IMR-90 (cell line): ENCODE results near the gene TOX3. TPM values are rescaled to one million over a fixed set of nuclear protein-coding genes. Genes with fewer than 3 reads are reported as not detected.

Source experiments
- ATAC-seq: fragments of 200-7000 bp; cut with Tn5 transposase; 2 replicates; pipeline ENCODE4 v1.9.1; 2020; ENCODE audit warnings: low read depth, mild to moderate bottlenecking, moderate library complexity
- BruUV-seq: library from RNA; stranded (reverse); fragments of 400-500 nt; replicated peaks from 2 replicates; lab custom pipeline; 2021; lab: Mats Ljungman, UMichigan
- CTCF ChIA-PET: fragments of 300-600 bp; formaldehyde crosslinking; extraction: SDS; loops from one replicate; lab custom pipeline; 2021; ENCODE audit warnings: antibody characterized with exemption; lab: Yijun Ruan, JAX
- POLR2A ChIA-PET: fragments of 300-600 bp; sonication (Branson Sonifier 250); formaldehyde crosslinking; loops from one replicate; lab custom pipeline; 2022; ENCODE audit warnings: antibody characterized with exemption; ENCODE audit not compliant: unreplicated experiment; lab: Charles Lee
- DNase-seq: peaks from one replicate; pipeline ENCODE4 v3.0.0; 2013
- H2AFZ ChIP-seq: replicated peaks from 2 replicates; pipeline ENCODE3; 2013; ENCODE audit warnings: low read length, mild to moderate bottlenecking; ENCODE audit not compliant: poor library complexity
- H2AK5ac ChIP-seq: 2 replicates; pipeline ENCODE4 v1.6.1; 2013; ENCODE audit warnings: low read depth, low read length, inconsistent platforms
- H2AK9ac ChIP-seq: replicated peaks from 2 replicates; pipeline ENCODE3; 2013; ENCODE audit warnings: mild to moderate bottlenecking, low read depth, low read length, moderate library complexity; ENCODE audit not compliant: poor library complexity
- H2BK120ac ChIP-seq: 2 replicates; pipeline ENCODE4 v1.6.1; 2013; ENCODE audit warnings: low read depth, low read length, inconsistent platforms
- H2BK15ac ChIP-seq: 3 replicates; pipeline ENCODE4 v1.6.1; 2013; ENCODE audit warnings: low read depth, low read length, inconsistent platforms
- H2BK20ac ChIP-seq: 2 replicates; pipeline ENCODE4 v1.6.1; 2013; ENCODE audit warnings: low read depth, mild to moderate bottlenecking, inconsistent platforms, low read length, moderate library complexity
- H2BK5ac ChIP-seq: 2 replicates; pipeline ENCODE4 v1.6.1; 2013; ENCODE audit warnings: mild to moderate bottlenecking, low read depth, low read length, inconsistent platforms; ENCODE audit not compliant: poor library complexity, severe bottlenecking
- H3K14ac ChIP-seq: replicated peaks from 2 replicates; pipeline ENCODE4 v1.6.1; 2013; ENCODE audit warnings: low read depth, low read length, inconsistent platforms
- H3K18ac ChIP-seq: 2 replicates; pipeline ENCODE4 v1.6.1; 2013; ENCODE audit warnings: low read depth, low read length, control low read depth
- H3K23ac ChIP-seq: 2 replicates; pipeline ENCODE4 v1.6.1; 2013; ENCODE audit warnings: low read depth, low read length, inconsistent platforms
- H3K27ac ChIP-seq: 2 replicates; pipeline ENCODE4 v1.5.1; 2013; ENCODE audit warnings: mild to moderate bottlenecking, control low read depth, low read length; ENCODE audit not compliant: insufficient read depth
- H3K27me3 ChIP-seq: 2 replicates; pipeline ENCODE4 v1.6.1; 2013; ENCODE audit warnings: low read length; ENCODE audit not compliant: control insufficient read depth, insufficient read depth
- H3K36me3 ChIP-seq: 2 replicates; pipeline ENCODE4 v1.6.1; 2013; ENCODE audit warnings: low read length, mixed read lengths; ENCODE audit not compliant: control insufficient read depth, insufficient read depth
- H3K4ac ChIP-seq: 2 replicates; pipeline ENCODE4 v1.6.1; 2013; ENCODE audit warnings: low read depth, low read length, inconsistent platforms
- H3K4me1 ChIP-seq: 2 replicates; pipeline ENCODE4 v1.6.1; 2013; ENCODE audit warnings: low read length, mixed read lengths; ENCODE audit not compliant: control insufficient read depth, insufficient read depth
- H3K4me2 ChIP-seq: 2 replicates; pipeline ENCODE4 v1.6.1; 2013; ENCODE audit warnings: low read depth, mild to moderate bottlenecking, control low read depth, low read length, moderate library complexity
- H3K4me3 ChIP-seq: 2 replicates; pipeline ENCODE4 v1.5.1; 2013; ENCODE audit warnings: low read depth, mild to moderate bottlenecking, control low read depth, low read length, moderate library complexity; ENCODE audit not compliant: insufficient read depth
- H3K56ac ChIP-seq: 2 replicates; pipeline ENCODE4 v1.6.1; 2013; ENCODE audit warnings: low read length, inconsistent platforms; ENCODE audit not compliant: insufficient read depth; ENCODE audit errors: extremely low read depth
- H3K79me1 ChIP-seq, 2 experiments: 2 replicates each; pipeline ENCODE4 v1.6.1; 2013; ENCODE audit warnings: low read length in 2 of 2, inconsistent platforms in 1 of 2, low read depth in 1 of 2
- H3K9ac ChIP-seq: 2 replicates; pipeline ENCODE4 v1.6.1; 2013; ENCODE audit warnings: low read depth, low read length, control low read depth
- H3K9me1 ChIP-seq: 2 replicates; pipeline ENCODE4 v1.6.1; 2013; ENCODE audit warnings: low read length, inconsistent platforms; ENCODE audit not compliant: insufficient read depth
- H3K9me3 ChIP-seq: 2 replicates; pipeline ENCODE4 v1.6.1; 2013; ENCODE audit warnings: low read length; ENCODE audit not compliant: control insufficient read depth, insufficient read depth
- H4K20me1 ChIP-seq: 2 replicates; pipeline ENCODE4 v1.6.1; 2013; ENCODE audit warnings: low read length, inconsistent platforms; ENCODE audit not compliant: insufficient read depth
- H4K5ac ChIP-seq: 2 replicates; pipeline ENCODE4 v1.6.1; 2013; ENCODE audit warnings: mild to moderate bottlenecking, low read depth, low read length, control low read depth
- H4K8ac ChIP-seq, 2 experiments: 2 replicates each; pipeline ENCODE4 v1.6.1; 2013; ENCODE audit warnings: low read depth in 2 of 2, low read length in 2 of 2, control low read depth in 1 of 2, inconsistent platforms in 1 of 2
- H4K91ac ChIP-seq: 2 replicates; pipeline ENCODE4 v1.6.1; 2013; ENCODE audit warnings: low read depth, low read length, inconsistent platforms; ENCODE audit not compliant: insufficient read depth
- CHD1 ChIP-seq: IDR thresholded peaks from 2 replicates; pipeline ENCODE4 v1.6.1; 2012; ENCODE audit warnings: low read depth, low read length, improper control_type of control experiment
- MAFK ChIP-seq: IDR thresholded peaks from 2 replicates; pipeline ENCODE4 v1.6.1; 2012; ENCODE audit warnings: low read depth, low read length, improper control_type of control experiment
- RAD21 ChIP-seq: IDR thresholded peaks from 2 replicates; pipeline ENCODE4 v1.6.1; 2012; ENCODE audit warnings: low read length, improper control_type of control experiment
- RFX5 ChIP-seq: IDR thresholded peaks from 2 replicates; pipeline ENCODE4 v1.8.0; 2012; ENCODE audit warnings: low read depth, mild to moderate bottlenecking, low read length, moderate library complexity
- SMC3 ChIP-seq: fragments of 150-350 bp; IDR thresholded peaks from 2 replicates; pipeline ENCODE4 v1.6.1; 2016; ENCODE audit warnings: low read depth, mild to moderate bottlenecking, antibody characterized with exemption, low read length, moderate library complexity
- WGBS, 2 experiments: methylation state at CpG; one replicate each; pipeline versions ENCODE4 v1.1.5 to v1.1.7; 2013; ENCODE audit warnings: missing lambda C conversion rate in 2 of 2; ENCODE audit not compliant: insufficient read length in 1 of 2; ENCODE audit errors: extremely low coverage in 2 of 2; 5-methylcytosine and 5-hydroxymethylcytosine counted together
- dilution Hi-C: fragments of 300-500 bp; cut with HindIII; formaldehyde crosslinking; loops from one replicate; pipeline ENCODE4 v1.14.3; 2018; ENCODE audit warnings: low sequenced_read_pairs; ENCODE audit not compliant: unreplicated experiment
- in situ Hi-C: fragments of 300-500 bp; cut with MboI; formaldehyde crosslinking; loops from 3 replicates; pipeline ENCODE4 v1.14.3; 2019; ENCODE audit warnings: low sequenced_read_pairs, inconsistent platforms, mixed read lengths
- intact Hi-C: fragments of 100-400 bp; cut with micrococcal nuclease; formaldehyde crosslinking; loops from 2 replicates; pipeline ENCODE4 v1.10.0; 2022
- polyA plus RNA-seq, 3 experiments: library from polyadenylated mRNA; depleted of rRNA; stranded (reverse); fragments of >200 nt; gene quantifications; 2 replicates each; pipeline ENCODE4 v1.2.3, GENCODE V29; 2012; ENCODE audit warnings: low replicate concordance in 1 of 3
- total RNA-seq: library from RNA; depleted of rRNA; stranded (reverse); fragments of >200 nt; gene quantifications from 2 replicates; pipeline ENCODE4 v1.2.3, GENCODE V29; 2012
- TF ChIP-seq, protein P1 (sequence below): fragments of 150-350 bp; IDR thresholded peaks from 2 replicates; pipeline ENCODE4 v1.6.1; 2016; ENCODE audit warnings: low read depth, mild to moderate bottlenecking, low read length, moderate library complexity, borderline replicate concordance
- TF ChIP-seq, protein P2 (sequence below): conservative IDR thresholded peaks from 2 replicates; pipeline ENCODE4 v1.5.1; 2012; ENCODE audit warnings: mild to moderate bottlenecking, low read depth, low read length, improper control_type of control experiment
- TF ChIP-seq, protein P3 (sequence below): fragments of 150-350 bp; IDR thresholded peaks from 2 replicates; pipeline ENCODE4 v1.6.1; 2017; ENCODE audit warnings: mild to moderate bottlenecking, antibody characterized with exemption, low read length, low read depth

Gene TOX3
- total and polyA plus RNA-seq, 2 of the 4 experiments (the other 2 are of a cell fraction) = not detected

DNA sequence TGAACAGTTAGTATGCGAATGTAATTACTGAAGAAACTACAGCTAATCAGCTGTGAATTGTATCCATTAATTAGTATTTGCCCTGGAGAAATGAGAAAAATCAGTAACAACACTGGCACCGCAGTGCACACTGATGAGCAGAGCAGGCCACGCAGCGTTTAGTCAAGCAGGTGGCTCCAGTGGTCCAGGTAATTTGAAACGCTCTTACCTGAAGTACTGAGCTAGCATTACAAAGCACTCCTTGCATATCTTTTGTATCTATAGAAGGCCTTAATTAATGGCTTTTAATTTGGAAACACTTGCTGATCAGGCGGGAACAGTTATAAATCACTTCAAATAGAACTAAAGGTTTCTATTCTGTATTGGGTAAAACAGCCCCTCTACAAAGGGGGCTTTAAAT lies 76.4 kb downstream of the TOX3 start:
- no peak overlapping the region for H3K14ac ChIP-seq
- H3K27me3 ChIP-seq = no peaks in the 10 kb centered on the region
- no peak overlapping the region for H3K18ac ChIP-seq
- H4K20me1 ChIP-seq = no peaks in the 10 kb centered on the region
- no TSS peak for BruUV-seq
- no peak for ATAC-seq
- no peak overlapping the region for H4K8ac ChIP-seq
- H3K4me3 ChIP-seq = no peak overlapping the region
- H4K91ac ChIP-seq = no peak overlapping the region
- H3K4me1 ChIP-seq = no peaks in the 10 kb centered on the region
- no peak overlapping the region for H2BK120ac ChIP-seq
- H3K56ac ChIP-seq = no peak overlapping the region
- in situ Hi-C loops = no loop called here
- H2BK20ac ChIP-seq = no peak overlapping the region
- H3K9me1 ChIP-seq = no peaks in the 10 kb centered on the region
- no peak overlapping the region for H2BK15ac ChIP-seq
- intact Hi-C loops = no loop called here
- no peak overlapping the region for H3K4me2 ChIP-seq
- H3K27ac ChIP-seq = no peak overlapping the region
- no peak for DNase-seq
- H3K23ac ChIP-seq = no peak overlapping the region
- H2AK9ac ChIP-seq = no peak overlapping the region
- no peak for TF ChIP-seq MAFK
- TF ChIP-seq SMC3 = no peak
- no peak for TF ChIP-seq RFX5
- TF ChIP-seq, protein P1, sequence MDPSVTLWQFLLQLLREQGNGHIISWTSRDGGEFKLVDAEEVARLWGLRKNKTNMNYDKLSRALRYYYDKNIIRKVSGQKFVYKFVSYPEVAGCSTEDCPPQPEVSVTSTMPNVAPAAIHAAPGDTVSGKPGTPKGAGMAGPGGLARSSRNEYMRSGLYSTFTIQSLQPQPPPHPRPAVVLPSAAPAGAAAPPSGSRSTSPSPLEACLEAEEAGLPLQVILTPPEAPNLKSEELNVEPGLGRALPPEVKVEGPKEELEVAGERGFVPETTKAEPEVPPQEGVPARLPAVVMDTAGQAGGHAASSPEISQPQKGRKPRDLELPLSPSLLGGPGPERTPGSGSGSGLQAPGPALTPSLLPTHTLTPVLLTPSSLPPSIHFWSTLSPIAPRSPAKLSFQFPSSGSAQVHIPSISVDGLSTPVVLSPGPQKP = no peak
- TF ChIP-seq, protein P2, sequence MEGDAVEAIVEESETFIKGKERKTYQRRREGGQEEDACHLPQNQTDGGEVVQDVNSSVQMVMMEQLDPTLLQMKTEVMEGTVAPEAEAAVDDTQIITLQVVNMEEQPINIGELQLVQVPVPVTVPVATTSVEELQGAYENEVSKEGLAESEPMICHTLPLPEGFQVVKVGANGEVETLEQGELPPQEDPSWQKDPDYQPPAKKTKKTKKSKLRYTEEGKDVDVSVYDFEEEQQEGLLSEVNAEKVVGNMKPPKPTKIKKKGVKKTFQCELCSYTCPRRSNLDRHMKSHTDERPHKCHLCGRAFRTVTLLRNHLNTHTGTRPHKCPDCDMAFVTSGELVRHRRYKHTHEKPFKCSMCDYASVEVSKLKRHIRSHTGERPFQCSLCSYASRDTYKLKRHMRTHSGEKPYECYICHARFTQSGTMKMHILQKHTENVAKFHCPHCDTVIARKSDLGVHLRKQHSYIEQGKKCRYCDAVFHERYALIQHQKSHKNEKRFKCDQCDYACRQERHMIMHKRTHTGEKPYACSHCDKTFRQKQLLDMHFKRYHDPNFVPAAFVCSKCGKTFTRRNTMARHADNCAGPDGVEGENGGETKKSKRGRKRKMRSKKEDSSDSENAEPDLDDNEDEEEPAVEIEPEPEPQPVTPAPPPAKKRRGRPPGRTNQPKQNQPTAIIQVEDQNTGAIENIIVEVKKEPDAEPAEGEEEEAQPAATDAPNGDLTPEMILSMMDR = no peak
- TF ChIP-seq, protein P3, sequence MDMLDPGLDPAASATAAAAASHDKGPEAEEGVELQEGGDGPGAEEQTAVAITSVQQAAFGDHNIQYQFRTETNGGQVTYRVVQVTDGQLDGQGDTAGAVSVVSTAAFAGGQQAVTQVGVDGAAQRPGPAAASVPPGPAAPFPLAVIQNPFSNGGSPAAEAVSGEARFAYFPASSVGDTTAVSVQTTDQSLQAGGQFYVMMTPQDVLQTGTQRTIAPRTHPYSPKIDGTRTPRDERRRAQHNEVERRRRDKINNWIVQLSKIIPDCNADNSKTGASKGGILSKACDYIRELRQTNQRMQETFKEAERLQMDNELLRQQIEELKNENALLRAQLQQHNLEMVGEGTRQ = no peak
- TF ChIP-seq RAD21 = no peak
- no peak for TF ChIP-seq CHD1
- no peak overlapping the region for H2AK5ac ChIP-seq
- no peaks in the 10 kb centered on the region for H3K36me3 ChIP-seq
- dilution Hi-C loops = no loop called here
- H4K5ac ChIP-seq = no peak overlapping the region
- WGBS, 2 experiments = 100% methylated on average over 1 of the region's 6 CpGs; no CpG with 5 or more reads in 1 of the 2 experiments
- no peaks in the 10 kb centered on the region for H3K79me1 ChIP-seq
- ChIA-PET POLR2A (no interaction called here), CTCF (no interaction called here)
- no peak overlapping the region for H2BK5ac ChIP-seq
- H3K9me3 ChIP-seq = peaks cover 2% of the 10 kb centered on the region; the same call in 1 of the 2 replicates
- no peak overlapping the region for H3K4ac ChIP-seq
- H2AFZ ChIP-seq = no peak overlapping the region
- H3K9ac ChIP-seq = no peak overlapping the region
